GM12891 (cell line): ENCODE measurements around the gene EFCAB11.

Source experiments
- POLR2A ChIP-seq: IDR thresholded peaks from 2 replicates; pipeline ENCODE4 v1.6.1; 2011; ENCODE audit warnings: low read depth, low read length, control low read depth
- POLR2AphosphoS5 ChIP-seq: IDR thresholded peaks from 2 replicates; pipeline ENCODE4 v1.6.1; 2011; ENCODE audit warnings: low read depth, low read length, control low read depth
- SPI1 ChIP-seq: IDR thresholded peaks from 2 replicates; pipeline ENCODE4 v1.6.1; 2011; ENCODE audit warnings: low read depth, low read length, control low read depth

GRCh38 chr14:89807151-89807550 is 147.4 kb downstream of the EFCAB11 start:
- TF ChIP-seq POLR2AphosphoS5 (no peak), POLR2A (no peak), SPI1 (no peak)
